Liver (tissue), 9 donors: ENCODE results near the gene SPATC1L. TPM values are rescaled to one million over a fixed set of nuclear protein-coding genes. Genes with fewer than 3 reads are reported as not detected.

Experiments
- DNase-seq: peaks from one replicate; pipeline ENCODE4 v3.0.0-alpha.2; 2017; ENCODE audit warnings: low spot score
- H3K27ac ChIP-seq, 2 donors: one replicate each; pipeline ENCODE4 v1.7.0; 2013; ENCODE audit warnings: inconsistent platforms in 2 of 2, low read length in 2 of 2, control low read depth in 1 of 2, low read depth in 1 of 2, mild to moderate bottlenecking in 1 of 2
- H3K27me3 ChIP-seq, 4 donors: one replicate each; pipeline versions ENCODE4 v1.6.1 to v1.7.0; 2013; ENCODE audit warnings: low read length in 3 of 4, inconsistent platforms in 1 of 4, mild to moderate bottlenecking in 1 of 4, moderate library complexity in 1 of 4; ENCODE audit not compliant: control insufficient read depth in 4 of 4, insufficient read depth in 4 of 4
- H3K36me3 ChIP-seq, 4 donors: one replicate each; pipeline versions ENCODE4 v1.6.1 to v1.7.0; 2013; ENCODE audit warnings: low read length in 3 of 4, mild to moderate bottlenecking in 3 of 4, low read depth in 1 of 4, moderate library complexity in 1 of 4; ENCODE audit not compliant: control insufficient read depth in 4 of 4, insufficient read depth in 3 of 4
- H3K4me1 ChIP-seq, 4 donors: one replicate each; pipeline versions ENCODE4 v1.6.1 to v1.7.0; 2013; ENCODE audit warnings: low read length in 3 of 4, mild to moderate bottlenecking in 3 of 4, moderate library complexity in 1 of 4; ENCODE audit not compliant: control insufficient read depth in 4 of 4, insufficient read depth in 4 of 4
- H3K4me3 ChIP-seq, 3 donors: one replicate each; pipeline versions ENCODE4 v1.6.1 to v1.7.0; 2013; ENCODE audit warnings: low read length in 3 of 3, control low read depth in 1 of 3, low read depth in 1 of 3, mild to moderate bottlenecking in 1 of 3
- H3K9ac ChIP-seq, 2 donors: one replicate each; pipeline ENCODE4 v1.7.0; 2013; ENCODE audit warnings: low read length in 2 of 2, mild to moderate bottlenecking in 2 of 2, moderate library complexity in 2 of 2, control low read depth in 1 of 2, low read depth in 1 of 2
- H3K9me3 ChIP-seq, 4 donors: one replicate each; pipeline versions ENCODE4 v1.6.1 to v1.7.0; 2013; ENCODE audit warnings: low read length in 3 of 4; ENCODE audit not compliant: control insufficient read depth in 4 of 4
- ATF3 ChIP-seq: IDR thresholded peaks from 2 replicates; pipeline ENCODE4 v1.6.1; 2016; ENCODE audit warnings: antibody characterized with exemption
- EGR1 ChIP-seq, 2 donors: IDR thresholded peaks; 2 replicates each; pipeline ENCODE4 v1.6.1; 2016 to 2018; ENCODE audit warnings: antibody characterized with exemption in 2 of 2, low read depth in 2 of 2
- FOXA2 ChIP-seq: IDR thresholded peaks from 2 replicates; pipeline ENCODE4 v1.6.1; 2016; ENCODE audit warnings: antibody characterized with exemption
- GABPA ChIP-seq, 2 donors: IDR thresholded peaks in 1 of 2; conservative IDR thresholded peaks in 1 of 2; 2 replicates each; pipeline ENCODE4 v1.6.1; 2016; ENCODE audit warnings: antibody characterized with exemption in 2 of 2, mild to moderate bottlenecking in 1 of 2, moderate library complexity in 1 of 2
- HNF4A ChIP-seq, 2 donors: conservative IDR thresholded peaks; 2 replicates each; pipeline ENCODE4 v1.6.1; 2016; ENCODE audit warnings: antibody characterized with exemption in 2 of 2, mild to moderate bottlenecking in 2 of 2
- HNF4G ChIP-seq: IDR thresholded peaks from 2 replicates; pipeline ENCODE4 v1.6.1; 2016; ENCODE audit warnings: antibody characterized with exemption
- JUND ChIP-seq, 2 donors: IDR thresholded peaks; 2 replicates each; pipeline ENCODE4 v1.6.1; 2016; ENCODE audit warnings: antibody characterized with exemption in 2 of 2
- MAX ChIP-seq: IDR thresholded peaks from 2 replicates; pipeline ENCODE4 v1.6.1; 2016; ENCODE audit warnings: antibody characterized with exemption
- NR2F2 ChIP-seq: IDR thresholded peaks from 2 replicates; pipeline ENCODE4 v1.6.1; 2016; ENCODE audit warnings: antibody characterized with exemption
- RAD21 ChIP-seq, 2 donors: IDR thresholded peaks; 2 replicates each; pipeline ENCODE4 v1.6.1; 2016; ENCODE audit warnings: antibody characterized with exemption in 2 of 2, mild to moderate bottlenecking in 2 of 2
- RXRA ChIP-seq, 2 donors: IDR thresholded peaks; 2 replicates each; pipeline ENCODE4 v1.6.1; 2017 to 2018; ENCODE audit warnings: antibody characterized with exemption in 2 of 2, mild to moderate bottlenecking in 1 of 2
- SP1 ChIP-seq: IDR thresholded peaks from 2 replicates; pipeline ENCODE4 v1.6.1; 2018; ENCODE audit warnings: antibody characterized with exemption, mild to moderate bottlenecking
- YY1 ChIP-seq: IDR thresholded peaks from 2 replicates; pipeline ENCODE4 v1.6.1; 2016; ENCODE audit warnings: antibody characterized with exemption, mild to moderate bottlenecking
- ZBTB33 ChIP-seq: IDR thresholded peaks from 2 replicates; pipeline ENCODE4 v1.6.1; 2016; ENCODE audit warnings: antibody characterized with exemption
- WGBS: extraction: QIAGEN DNeasy Blood & Tissue Kit; methylation state at CpG from one replicate; pipeline ENCODE4 v1.1.7; 2013; 5-methylcytosine and 5-hydroxymethylcytosine counted together
- polyA plus RNA-seq, 2 donors: library from polyadenylated mRNA; stranded (reverse) in 1 of 2; unstranded in 1 of 2; fragments of 200-250 nt in 1 of 2; fragments of >200 nt in 1 of 2; fragmentation: Nextera tagmentation in 1 of 2; extraction: Ambion mirVana in 1 of 2; gene quantifications; one replicate each; pipeline versions ENCODE4 v1.2.1 to v1.2.3, GENCODE V29; 2013 to 2015
- total RNA-seq, 2 donors: library from RNA; depleted of rRNA; stranded (reverse); fragments of >200 nt; gene quantifications; one replicate each; pipeline ENCODE4 v1.2.3, GENCODE V29; 2014
- donor health status: healthy.
- donor health status: healthy.
- donor health status: healthy.
- donor health status: healthy.
- donor health status: healthy.

SPATC1L gene
- total and polyA plus RNA-seq, 4 donors = 0.33 to 3.5 (median 0.79) TPM

- TF ChIP-seq ZBTB33 = no peak
- no peak for TF ChIP-seq RAD21 (IDR thresholded peaks at IDR 0.05)
- no peak for TF ChIP-seq JUND (IDR thresholded peaks at IDR 0.05)
- no peak for TF ChIP-seq FOXA2
- no peak for TF ChIP-seq EGR1 (IDR thresholded peaks at IDR 0.05; ENCODE audit: low read depth in 2 of 2)
These were observed 34.8 kb upstream of the SPATC1L start (continued) for GRCh38 chr21:46218906-46219590.

- TF ChIP-seq RXRA (IDR thresholded peaks at IDR 0.05) = no peak
- no peak for TF ChIP-seq GABPA (IDR thresholded peaks at IDR 0.05 in 1 of 2, conservative IDR thresholded peaks at IDR 0.05 in 1 of 2)
- no peak for TF ChIP-seq EGR1 (IDR thresholded peaks at IDR 0.05; ENCODE audit: low read depth in 2 of 2)
- TF ChIP-seq ZBTB33 = no peak
- no peak for TF ChIP-seq RAD21 (IDR thresholded peaks at IDR 0.05)
- no peak for TF ChIP-seq NR2F2
- no peak for TF ChIP-seq HNF4G
- no peak for TF ChIP-seq ATF3
- TF ChIP-seq FOXA2 = no peak
- no peak for TF ChIP-seq MAX
- no peak for TF ChIP-seq YY1
- no peak for TF ChIP-seq SP1
- TF ChIP-seq HNF4A (conservative IDR thresholded peaks at IDR 0.05) = no peak
- no peak for TF ChIP-seq JUND (IDR thresholded peaks at IDR 0.05)
- WGBS = 91% methylated on average over 22 of the region's 22 CpGs
These were observed 33.4 kb upstream of the SPATC1L start for GRCh38 chr21:46217511-46218196.

GRCh38 chr21:46216132-46216747 is 32.0 kb upstream of the SPATC1L start:
- WGBS = 95% methylated on average over 16 of the region's 16 CpGs
- no peak overlapping the region for H3K9ac ChIP-seq
- H3K27me3 ChIP-seq = no peaks in the 10 kb centered on the region
- no peak for DNase-seq
- H3K4me3 ChIP-seq = no peak overlapping the region
- TF ChIP-seq HNF4A (conservative IDR thresholded peaks at IDR 0.05) = no peak
- no peak for TF ChIP-seq ZBTB33
- no peak for TF ChIP-seq NR2F2
- no peak for TF ChIP-seq RAD21 (IDR thresholded peaks at IDR 0.05)
- TF ChIP-seq SP1 = no peak
- no peak overlapping the region for H3K27ac ChIP-seq
- no peaks in the 10 kb centered on the region for H3K9me3 ChIP-seq
- H3K36me3 ChIP-seq = peaks cover 17 to 74% (median 41%) of the 10 kb centered on the region in 4 donors
- H3K4me1 ChIP-seq = peaks cover 0 to 2% (median 0%) of the 10 kb centered on the region in 4 donors

More at GRCh38 chr21:46217511-46218196, 33.4 kb upstream of the SPATC1L start:
- H3K36me3 ChIP-seq = peaks cover 10 to 69% (median 37%) of the 10 kb centered on the region in 4 donors
- H3K4me3 ChIP-seq = no peak overlapping the region
- H3K27me3 ChIP-seq = no peaks in the 10 kb centered on the region
- no peak overlapping the region for H3K27ac ChIP-seq
- H3K9me3 ChIP-seq = no peaks in the 10 kb centered on the region
- H3K4me1 ChIP-seq = peaks cover 0 to 2% (median 0%) of the 10 kb centered on the region in 4 donors
- no peak overlapping the region for H3K9ac ChIP-seq
- no peak for DNase-seq
